Stimulated activated CD8-positive, alpha-beta memory T cell treated with anti-CD3 and anti-CD28 coated beads, Interleukin-7, amount 100 ng/mL, for 48 hours (primary cell): Measurements from ENCODE around the gene SRMS.
A peak's percentile ranks its signal among the peaks of the same experiment; 100 is the strongest.
"Not testable (repeated sequence)": the region's sequence is repeated elsewhere in the genome, so short reads cannot be mapped to it uniquely, and the experiment has no call there.

Experiments used
- DNase-seq, 2 donors: peaks; one replicate each; pipeline ENCODE4 v3.0.0-alpha.2; 2020; ENCODE audit warnings: low read depth in 1 of 2; ENCODE audit errors: extremely low read depth in 1 of 2

Gene SRMS

DNA sequence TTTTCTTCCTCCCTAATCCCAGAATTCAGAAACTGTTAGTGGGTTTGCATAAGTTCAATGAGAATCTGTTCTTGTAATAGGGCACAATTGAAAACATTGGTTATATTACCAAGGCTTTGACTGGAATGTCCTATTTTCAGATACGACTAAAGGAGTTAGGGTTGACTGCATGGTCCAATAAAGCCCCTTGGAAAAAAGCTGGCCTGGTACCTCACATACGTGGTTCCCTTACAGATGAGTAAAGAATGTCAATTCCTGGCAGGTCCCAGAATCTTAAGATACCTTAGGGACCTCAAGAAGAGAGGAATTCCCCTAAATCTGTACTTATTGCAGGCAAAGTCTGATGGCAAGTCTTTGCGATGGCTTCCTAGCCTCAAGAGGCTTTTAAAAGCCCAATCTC lies 22.4 kb downstream of the SRMS start:
- no peak for DNase-seq

DNA sequence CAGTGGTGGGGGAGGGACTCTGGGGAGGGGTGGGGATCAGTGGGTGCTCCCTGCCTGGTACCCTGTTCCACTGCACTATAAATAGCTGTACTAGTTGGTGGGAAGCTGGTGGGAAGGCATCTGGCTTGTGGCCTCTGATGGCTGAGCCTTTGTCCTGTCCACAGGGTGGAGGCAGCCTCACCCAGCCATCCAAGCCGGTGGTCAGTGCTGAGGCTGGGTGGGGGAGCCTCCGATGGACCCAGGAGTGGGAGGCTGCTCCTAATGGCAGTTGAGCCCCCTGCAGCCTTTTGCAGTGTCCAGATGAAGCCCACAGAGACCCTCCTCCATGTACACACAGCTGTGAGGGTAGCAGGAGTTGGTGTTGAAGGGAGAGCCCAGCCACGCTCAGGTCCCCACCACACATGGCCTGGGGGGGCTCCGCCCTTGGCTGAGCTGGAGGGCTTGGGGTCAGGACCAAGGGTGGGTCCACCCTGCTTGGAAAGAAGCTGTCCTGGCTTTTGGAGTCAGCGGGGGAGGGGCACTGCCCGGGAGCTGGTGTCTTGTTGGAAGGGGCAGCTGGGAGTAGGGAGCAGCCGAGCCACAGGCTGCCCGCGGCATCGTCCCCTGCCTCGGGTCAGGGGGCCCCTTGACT lies 24.5 kb downstream of the SRMS start:
- DNase-seq = no peak

DNA sequence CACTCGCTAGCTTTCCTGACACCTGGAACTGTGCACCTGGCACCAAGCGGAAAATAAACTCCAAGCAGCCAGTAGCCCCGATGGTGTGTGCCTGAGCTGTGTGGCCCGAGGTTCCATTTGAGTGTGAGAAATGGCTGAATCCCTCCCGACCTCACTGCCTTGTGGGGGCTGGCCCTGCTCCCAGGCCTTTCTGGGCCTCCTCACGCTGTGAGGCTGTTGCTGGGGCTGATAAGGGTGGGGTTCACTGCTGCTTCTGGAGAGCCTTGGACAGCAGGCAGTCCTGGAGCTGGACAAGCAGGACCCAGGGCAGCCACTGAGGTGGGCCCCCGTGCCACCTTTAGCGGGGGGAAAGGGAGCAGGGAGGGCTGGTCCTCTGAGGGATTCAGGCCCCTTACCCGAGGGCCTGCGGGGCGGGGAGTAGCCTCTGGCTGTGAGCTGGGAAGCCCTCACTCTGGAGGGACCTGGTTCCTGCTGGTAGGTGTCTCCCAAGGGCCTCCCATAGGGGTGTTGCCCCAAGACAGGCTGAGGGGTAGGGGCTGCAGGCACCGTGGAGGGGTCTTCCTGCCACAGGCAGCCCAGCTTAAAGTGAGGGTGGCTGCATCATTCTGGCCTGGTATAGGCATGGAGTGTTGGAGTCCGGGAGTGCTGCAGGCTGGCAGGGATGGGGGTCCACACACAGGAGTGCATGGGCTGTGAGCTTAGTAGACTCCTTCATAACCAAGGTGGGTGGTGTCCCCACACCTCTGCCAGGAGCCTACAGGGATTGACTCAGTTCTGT lies 25.3 kb downstream of the SRMS start:
- DNase-seq = no peak

DNA sequence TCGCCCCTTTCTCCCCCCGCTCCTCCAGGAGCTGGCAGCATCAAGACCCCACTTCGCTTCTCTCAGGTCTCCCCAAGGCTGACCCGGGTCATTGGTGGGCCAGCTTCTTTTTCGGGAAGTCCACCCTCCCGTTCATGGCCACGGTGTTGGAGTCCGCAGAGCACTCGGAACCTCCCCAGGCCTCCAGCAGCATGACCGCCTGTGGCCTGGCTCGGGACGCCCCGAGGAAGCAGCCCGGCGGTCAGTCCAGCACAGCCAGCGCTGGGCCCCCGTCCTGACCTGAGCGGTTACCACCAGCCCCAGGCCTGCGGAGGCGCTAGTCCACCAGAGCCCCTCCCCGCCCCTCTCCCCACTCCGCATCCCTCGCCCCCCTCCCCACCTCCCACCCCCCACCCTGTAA lies 25.9 kb downstream of the SRMS start:
- no peak for DNase-seq

DNA sequence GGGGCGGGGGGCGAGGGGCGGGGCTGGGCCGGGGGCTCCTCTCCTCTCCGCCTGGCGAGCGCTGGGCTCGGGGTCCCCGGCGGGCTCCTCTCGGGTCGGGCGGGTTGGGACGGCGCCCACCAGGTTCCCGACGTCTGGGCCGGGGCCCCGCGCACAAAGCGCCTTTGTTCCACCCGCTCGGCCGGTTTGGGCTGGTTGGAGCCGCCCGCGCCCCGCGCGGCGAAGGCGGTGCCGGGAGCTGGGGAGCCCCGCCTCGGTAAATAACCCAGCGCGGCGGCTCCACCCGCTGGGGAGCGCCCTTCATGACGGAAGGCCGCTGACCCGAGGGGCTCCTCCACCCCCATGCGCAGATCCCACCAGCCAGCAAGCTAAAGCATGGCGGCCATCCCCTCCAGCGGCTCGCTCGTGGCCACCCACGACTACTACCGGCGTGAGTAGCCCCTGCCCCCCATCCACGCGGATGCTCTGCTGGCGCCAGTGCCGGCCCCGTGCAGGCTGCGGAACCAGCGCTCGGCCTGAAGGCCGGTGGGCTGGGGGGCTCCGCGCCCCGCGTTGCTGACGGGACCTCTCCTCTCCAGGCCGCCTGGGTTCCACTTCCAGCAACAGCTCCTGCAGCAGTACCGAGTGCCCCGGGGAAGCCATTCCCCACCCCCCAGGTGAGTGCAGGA lies 26.5 kb downstream of the SRMS start:
- peak; percentile 34 to 52 for DNase-seq

DNA sequence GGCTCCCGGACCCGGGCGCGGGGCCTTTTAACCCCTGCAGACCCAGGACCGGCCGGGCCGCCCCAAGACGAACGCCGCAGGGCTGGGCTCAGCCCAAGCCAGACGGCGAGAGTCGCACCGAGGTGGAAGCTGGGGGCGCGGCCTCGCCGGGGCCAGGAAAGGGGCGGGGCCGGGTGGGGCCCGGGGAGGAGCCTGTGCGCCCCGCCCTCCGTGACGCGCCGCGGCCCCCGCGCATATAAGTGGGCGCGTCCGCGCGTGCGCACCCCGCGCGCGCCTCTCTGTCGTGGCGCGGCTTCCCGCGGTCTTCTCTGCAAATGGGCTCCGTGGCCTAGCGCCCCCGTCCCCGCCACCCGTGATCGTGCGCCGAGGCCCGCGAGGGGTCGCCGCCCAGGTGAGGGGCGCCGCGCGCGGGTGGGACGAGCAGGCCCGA lies 27.0 kb downstream of the SRMS start, which contains the start of gene PPDPF:
Gene PPDPF, plus strand, starts transcription at position 262 of the 430 bp plus-strand sequence. CDS start 544 bp downstream, outside the sequence.
- peak; percentile 43 to 64 for DNase-seq

DNA sequence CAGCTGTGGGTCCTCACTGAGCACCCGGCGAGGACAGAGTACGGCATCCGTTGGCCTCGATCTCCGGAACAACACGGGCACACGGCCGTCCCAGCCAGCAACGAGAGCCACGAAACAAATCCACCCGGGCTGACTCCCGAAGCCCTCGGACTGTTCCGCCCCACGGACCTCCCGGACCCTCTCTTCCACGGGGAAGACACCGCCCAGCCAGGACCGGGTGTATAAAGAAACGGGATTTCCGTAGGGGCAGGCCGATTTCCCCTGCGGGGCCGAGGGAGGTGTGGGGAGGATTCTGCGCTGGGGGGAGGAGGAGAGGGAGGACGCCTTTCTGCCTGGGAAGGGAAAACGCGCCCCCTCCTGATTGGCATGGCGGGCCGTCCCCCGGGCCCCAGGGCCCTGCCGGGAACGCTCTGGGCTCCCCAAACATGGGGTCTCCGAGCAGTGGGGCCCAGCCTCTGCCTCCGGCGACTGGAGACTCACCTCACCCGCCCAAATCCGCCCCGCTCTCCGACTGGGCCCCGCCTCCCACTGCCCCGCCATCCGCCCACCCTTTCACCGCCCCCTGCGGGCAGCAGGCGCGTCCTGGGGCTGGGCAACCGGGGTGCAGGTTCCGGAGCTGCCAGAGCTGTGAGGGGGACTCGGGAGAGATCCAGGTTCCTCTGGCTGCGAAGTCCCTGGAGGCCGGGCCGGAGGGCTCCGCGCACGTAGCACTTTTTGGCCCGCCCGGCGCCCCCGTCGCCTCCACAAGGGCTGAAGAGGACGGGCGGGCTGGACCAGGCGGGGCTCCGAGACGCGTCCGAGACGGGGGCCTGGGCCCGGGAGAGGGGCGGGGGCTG lies 27.7 kb downstream of the SRMS start:
- DNase-seq = peak; percentile 45 to 52

DNA sequence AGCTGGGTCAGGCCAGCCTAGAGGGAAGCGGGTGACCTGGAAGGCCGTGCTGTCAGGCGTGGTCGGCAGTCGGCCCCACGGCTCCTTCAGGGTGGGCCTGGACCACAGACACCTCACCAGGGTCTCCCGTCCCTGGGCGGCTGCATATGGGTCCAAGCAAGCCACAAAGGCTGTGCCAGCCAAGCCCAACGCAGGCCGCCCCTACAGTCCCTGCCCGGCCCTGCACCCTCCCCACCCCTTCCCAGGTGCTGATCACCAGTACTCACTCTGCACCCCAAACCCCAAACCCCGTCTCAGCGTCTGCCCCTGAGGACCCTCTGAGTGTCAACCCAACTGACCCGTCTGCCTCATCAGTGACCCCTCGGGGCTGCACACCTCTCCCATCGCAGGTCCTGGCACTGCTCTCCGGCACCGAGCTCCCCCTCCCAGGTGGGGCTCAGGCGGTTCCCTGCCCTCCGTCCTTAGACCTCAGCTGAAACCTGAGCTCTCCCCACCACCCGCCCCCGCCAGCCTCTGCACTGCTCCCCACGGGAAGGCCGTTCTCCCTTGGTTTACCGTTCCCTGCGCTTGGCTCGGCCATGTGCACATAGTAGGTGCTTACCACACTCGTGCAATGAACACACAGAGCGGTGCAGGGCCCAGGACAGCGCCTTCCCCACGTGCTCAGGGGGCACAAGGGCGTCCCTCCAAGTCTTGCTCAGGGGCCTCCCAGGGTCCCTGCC lies 28.4 kb downstream of the SRMS start:
- no peak for DNase-seq

DNA sequence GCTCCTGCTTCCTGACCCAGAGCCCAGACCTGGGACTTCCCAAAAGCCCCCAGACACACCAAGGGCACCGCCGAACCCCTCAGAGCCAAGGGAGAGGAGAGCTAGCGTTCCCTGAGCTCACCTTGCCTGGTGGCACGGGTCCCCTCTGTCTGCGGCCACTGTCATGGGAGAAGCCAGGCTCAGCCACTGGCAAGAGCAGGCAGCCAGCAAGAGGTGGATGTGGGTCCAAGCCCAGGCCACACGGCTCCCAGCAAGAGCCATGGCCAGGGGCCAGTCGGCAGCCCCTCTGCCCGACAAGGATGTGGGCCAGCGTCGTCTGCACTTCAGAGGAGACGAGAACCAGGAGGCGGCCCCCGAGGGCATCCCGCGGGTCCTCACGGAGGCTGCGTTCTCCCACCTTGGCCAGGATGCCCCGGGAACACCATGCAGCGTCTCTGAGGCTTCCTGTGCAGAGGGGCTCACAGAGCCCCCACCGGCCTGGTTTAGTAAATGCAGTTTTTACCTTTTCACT lies 29.1 kb downstream of the SRMS start:
- no peak for DNase-seq

DNA sequence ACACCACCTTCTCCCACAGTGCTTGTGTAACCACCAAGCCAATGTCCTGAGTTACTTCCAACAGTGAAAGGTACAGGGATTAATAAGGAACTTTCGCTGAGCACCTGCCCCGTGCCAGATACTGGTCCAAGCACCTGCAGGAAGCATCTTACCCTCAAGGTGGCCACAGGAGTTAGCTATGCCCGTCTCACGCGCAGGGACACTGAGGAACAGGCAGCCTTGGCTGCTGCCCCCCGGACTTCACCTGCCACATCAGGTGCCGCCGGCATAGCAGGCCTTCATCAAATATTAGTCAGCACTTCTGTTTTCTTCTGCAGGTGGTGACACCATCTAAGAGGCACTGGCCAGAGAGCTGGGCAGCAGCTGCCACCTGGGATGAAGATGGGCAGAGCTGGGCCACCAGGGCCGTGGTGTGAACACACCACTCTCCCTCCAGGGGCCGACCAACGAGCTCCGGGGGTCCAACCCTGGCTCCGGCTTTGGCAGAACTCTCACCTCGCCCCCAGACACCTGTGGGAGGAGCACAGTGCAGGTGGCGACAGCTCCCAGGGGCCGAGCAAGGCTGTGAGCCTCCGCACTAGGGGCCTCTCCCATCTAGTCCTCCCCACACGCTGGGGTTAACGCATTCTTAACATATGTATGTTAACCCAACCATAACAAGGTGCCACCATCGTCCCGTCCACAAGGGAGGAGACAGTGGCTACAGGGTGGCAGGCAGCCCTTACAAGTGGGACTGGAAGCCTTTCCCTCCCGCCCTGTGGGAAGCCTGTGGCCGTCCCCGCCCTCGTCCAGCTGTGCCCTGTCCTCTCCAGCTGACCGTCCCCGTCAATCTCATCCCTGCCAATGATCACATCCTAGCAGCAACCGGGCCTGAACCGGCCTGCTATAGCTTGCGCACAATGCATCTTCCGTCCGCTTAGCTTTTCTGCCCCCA lies 29.9 kb downstream of the SRMS start:
- DNase-seq = no peak

DNA sequence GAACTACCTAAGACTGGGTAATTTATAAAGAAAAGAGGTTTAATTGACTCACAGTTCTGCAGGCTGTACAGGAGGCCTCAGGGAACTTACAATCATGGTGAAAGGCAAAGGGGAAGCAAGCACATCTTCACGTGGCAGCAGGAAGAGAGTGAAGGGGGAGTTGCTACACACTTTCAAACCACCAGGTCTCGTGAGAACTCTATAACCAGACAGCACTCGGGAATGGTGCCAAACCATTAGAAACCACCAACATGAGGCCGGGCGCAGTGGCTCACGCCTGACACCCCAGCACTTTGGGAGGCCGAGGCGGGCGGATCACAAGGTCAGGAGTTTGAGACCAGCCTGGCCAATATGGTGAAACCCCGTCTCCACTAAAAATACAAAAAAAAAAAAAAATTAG lies 33.0 kb downstream of the SRMS start:
- not testable (repeated sequence) for DNase-seq

DNA sequence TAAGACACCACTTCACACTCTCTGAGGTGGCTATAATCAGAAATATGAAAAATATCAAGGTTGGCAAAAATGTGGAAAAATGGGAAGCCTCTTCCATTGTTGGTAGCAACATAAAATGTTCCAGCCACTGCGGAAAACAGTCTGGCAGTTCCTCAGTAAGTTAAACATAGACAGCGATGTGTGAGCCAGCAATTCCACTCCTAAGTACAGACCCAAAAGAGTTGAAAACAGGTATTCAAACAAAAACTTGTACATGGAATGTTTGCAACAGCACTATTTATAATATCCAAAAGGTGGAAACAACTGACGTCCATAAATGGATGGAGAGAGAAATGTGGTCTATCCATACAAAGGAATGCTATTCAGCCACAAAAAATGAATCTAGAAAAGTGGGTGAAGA lies 34.3 kb downstream of the SRMS start:
- no peak for DNase-seq

DNA sequence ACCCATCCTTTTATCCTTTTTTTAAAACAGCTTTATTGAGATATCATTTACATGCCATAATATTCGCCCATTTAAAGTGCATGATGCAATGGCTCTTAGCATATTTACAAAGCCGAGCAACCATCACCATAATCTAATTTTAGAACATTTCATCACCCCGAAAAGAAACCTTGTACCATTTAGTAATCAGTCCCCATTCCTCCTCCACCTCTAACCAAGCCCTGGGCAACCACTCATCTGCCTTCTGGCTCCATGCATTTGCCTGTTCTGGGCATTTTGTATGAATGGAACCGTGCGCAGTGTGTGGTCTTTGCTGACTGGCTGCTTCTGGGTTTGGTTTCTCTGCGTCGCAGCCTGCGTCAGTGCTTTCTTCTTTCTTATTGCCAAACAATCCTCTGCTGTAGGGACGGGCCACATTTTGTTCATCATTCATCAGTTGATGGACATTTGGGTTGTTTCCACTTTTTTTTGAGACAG lies 38.4 kb downstream of the SRMS start:
- DNase-seq = no peak

DNA sequence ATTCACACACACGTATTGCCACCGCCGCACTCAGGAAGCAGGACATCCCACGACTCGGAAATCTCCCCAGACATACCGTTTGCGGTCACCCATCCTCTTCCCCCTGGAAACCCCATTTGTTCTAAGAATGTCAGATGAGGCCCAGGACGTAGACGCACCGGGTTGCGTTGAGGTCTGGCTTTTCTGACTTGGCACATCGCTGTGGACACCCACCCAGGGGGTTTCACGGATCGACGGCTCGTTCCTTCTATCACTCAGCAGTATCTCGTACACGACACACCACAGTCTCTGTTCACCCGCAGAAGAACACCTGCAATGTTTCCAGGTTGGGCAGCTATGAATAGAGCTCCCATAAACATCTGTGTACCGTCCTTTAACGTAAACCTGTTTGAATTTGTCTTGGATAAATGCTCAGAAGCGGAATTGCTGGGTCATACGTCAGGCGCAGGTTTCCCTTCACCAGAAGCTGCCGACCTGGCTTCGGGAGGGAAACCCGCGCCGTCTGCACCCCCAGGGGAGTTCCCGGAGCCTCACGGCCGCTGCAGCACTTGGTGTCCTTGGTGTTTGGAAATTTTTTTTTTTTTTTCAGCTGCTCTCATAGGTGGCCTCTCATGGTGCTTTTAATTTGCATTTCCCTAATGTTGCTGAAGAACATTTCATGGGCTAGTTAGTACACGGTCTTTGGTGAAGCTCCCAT lies 39.3 kb downstream of the SRMS start:
- DNase-seq = no peak

DNA sequence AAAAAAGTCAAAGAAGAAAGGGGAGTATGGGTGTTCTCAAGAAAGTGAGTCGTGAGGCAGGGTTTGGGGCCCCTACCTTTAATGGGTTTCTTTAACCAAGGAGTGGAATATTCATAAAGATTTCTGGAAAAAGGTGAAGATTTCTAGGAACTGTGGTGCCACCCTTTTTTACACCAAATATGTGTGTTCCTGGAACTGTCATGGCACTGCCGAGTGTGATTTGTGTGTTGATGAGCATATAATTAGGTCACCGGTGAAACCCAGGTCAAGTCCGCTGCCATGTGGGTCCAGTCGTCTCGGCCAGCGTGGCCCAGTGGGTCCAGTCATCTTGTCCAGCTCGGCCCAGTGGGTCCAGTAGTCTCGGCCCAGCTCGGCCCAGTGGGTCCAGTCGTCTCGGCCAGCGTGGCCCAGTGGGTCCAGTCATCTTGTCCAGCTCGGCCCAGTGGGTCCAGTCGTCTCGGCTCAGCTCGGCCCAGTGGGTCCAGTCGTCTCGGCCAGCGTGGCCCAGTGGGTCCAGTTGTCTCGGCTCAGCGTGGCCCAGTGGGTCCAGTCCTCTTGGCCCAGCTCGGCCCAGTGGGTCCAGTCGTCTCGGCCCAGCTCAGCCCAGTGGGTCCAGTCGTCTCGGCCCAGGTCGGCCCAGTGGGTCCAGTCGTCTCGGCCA lies 40.3 kb downstream of the SRMS start:
- DNase-seq = no peak

DNA sequence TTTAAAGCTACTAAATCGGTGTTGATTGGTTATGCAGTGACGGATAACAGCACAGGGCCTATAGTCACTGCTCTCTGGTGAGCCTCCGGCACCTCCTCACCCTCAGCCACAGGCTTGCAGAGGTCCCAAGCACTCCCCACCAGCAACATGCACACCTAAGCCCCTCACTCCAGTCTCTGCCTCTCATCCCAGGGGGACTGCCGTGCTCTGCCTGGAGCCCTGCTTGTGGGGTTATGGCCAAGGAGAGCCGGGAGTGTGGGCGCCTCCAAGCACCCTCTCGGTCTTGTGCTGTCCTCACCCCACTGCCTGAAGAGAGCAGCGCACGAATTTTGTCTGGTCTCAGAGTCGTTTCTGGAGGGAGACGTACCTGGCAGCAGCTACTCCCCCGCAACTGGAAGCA lies 41.8 kb downstream of the SRMS start:
- no peak for DNase-seq

DNA sequence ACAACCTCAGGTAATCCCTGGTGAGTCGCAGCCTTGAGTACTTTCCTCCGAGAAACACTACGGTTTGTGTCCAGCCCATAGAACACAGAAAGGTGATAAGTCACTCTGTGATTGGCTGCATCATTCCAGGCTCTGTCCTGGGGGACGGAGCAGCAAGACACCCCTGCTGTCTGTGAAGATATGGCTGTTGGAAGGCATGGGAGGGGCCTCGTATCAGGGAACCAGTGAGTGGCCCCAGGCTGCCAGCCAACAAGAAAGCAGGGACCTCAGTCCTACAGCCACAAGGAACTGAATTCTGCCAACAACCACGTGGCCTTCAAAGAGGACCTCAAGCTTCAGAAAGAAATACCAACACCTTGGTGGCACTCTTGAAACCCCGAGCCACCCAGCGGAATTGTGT lies 42.3 kb downstream of the SRMS start:
- no peak for DNase-seq

DNA sequence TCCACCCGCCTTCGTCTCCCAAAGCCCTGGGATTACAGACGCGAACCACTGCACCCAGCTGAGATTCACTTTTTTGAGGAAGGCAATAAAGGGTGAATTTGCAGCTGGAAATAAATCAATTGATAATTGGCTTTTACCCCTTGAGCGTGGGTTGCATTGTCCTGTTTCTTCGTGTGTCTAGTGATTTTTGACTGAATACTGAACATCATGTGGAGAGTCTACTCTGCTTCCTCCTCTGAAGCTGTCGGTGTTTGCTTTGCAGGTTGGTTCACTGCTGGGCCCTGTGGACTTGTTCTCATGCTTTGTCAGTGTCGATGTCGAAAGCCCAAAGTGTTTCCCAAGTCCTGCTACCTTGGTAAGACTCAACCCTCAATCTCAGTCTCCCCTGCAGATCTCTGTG lies 42.9 kb downstream of the SRMS start:
- DNase-seq = no peak
